ENCODE measurements around the gene SAMD1. TPM values are rescaled to one million over a fixed set of nuclear protein-coding genes. Genes with fewer than 3 reads are reported as not detected.

The SAMD1 gene
- total and polyA plus RNA-seq, 9 of the 15 experiments (the other 6 are each of a cell fraction or from before 2014, with no cell fraction given), result 2.9 to 96.0 (median 43.5) TPM

- TF ChIP-seq HNRNPL (IDR thresholded peaks at IDR 0.05; ENCODE audit: low read depth, low read length) (no peak), JUN (IDR thresholded peaks at IDR 0.05; ENCODE audit: borderline replicate concordance, low read depth, low read length) (0 out of 2 replicates have a peak, but pooled peaks have one; percentile 1), JUN (CRISPR knock-in tag; IDR thresholded peaks at IDR 0.05; ENCODE audit: borderline replicate concordance) (no peak), ADNP (tag; IDR thresholded peaks at IDR 0.05) (no peak), L3MBTL2 (IDR thresholded peaks at IDR 0.05) (peak; percentile 89), ZNF830 (CRISPR knock-in tag; IDR thresholded peaks at IDR 0.05) (no peak), YY1 (IDR thresholded peaks at IDR 0.05; ENCODE audit: borderline replicate concordance in 1 of 3, control insufficient read depth in 1 of 3, extremely low read depth in 1 of 3, insufficient read depth in 3 of 3, insufficient read length in 1 of 3, insufficient replicate concordance in 2 of 3, low read depth in 1 of 3, low read length in 2 of 3) (peak in 2 of 3 experiments; percentile 41 to 59), NR2F6 (CRISPR knock-in tag; IDR thresholded peaks at IDR 0.05) (no peak), RBM34 (IDR thresholded peaks at IDR 0.05; ENCODE audit: borderline replicate concordance, insufficient read depth, low read length) (no peak), UBTF (IDR thresholded peaks at IDR 0.05; ENCODE audit: borderline replicate concordance in 1 of 2, low read depth in 2 of 2, low read length in 2 of 2) (peak; percentile 40 to 89; a peak in 2 of 4 replicates), ETV6 (IDR thresholded peaks at IDR 0.05; ENCODE audit: borderline replicate concordance in 1 of 2, low read depth in 2 of 2, low read length in 1 of 2) (no peak), ETV6 (CRISPR knock-in tag; IDR thresholded peaks at IDR 0.05; ENCODE audit: borderline replicate concordance) (no peak), CUX1 (CRISPR knock-in tag; IDR thresholded peaks at IDR 0.05) (0 out of 2 replicates have a peak, but pooled peaks have one; percentile 63), HLTF (IDR thresholded peaks at IDR 0.05) (no peak)
- TF ChIP-seq, protein P1, sequence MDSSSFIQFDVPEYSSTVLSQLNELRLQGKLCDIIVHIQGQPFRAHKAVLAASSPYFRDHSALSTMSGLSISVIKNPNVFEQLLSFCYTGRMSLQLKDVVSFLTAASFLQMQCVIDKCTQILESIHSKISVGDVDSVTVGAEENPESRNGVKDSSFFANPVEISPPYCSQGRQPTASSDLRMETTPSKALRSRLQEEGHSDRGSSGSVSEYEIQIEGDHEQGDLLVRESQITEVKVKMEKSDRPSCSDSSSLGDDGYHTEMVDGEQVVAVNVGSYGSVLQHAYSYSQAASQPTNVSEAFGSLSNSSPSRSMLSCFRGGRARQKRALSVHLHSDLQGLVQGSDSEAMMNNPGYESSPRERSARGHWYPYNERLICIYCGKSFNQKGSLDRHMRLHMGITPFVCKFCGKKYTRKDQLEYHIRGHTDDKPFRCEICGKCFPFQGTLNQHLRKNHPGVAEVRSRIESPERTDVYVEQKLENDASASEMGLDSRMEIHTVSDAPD (CRISPR knock-in tag; IDR thresholded peaks at IDR 0.05), result no peak
- TF ChIP-seq, protein P2, sequence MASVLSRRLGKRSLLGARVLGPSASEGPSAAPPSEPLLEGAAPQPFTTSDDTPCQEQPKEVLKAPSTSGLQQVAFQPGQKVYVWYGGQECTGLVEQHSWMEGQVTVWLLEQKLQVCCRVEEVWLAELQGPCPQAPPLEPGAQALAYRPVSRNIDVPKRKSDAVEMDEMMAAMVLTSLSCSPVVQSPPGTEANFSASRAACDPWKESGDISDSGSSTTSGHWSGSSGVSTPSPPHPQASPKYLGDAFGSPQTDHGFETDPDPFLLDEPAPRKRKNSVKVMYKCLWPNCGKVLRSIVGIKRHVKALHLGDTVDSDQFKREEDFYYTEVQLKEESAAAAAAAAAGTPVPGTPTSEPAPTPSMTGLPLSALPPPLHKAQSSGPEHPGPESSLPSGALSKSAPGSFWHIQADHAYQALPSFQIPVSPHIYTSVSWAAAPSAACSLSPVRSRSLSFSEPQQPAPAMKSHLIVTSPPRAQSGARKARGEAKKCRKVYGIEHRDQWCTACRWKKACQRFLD (CRISPR knock-in tag; IDR thresholded peaks at IDR 0.05), result peak; percentile 62; the same call in 1 of the 2 replicates
Observed at GRCh38 chr19:14073261-14073924, 17.2 kb downstream of the SAMD1 start (continued).
